ENCODE results near the gene RPL10.
"Not testable (repeated sequence)": the region's sequence is repeated elsewhere in the genome, so short reads cannot be mapped to it uniquely, and the experiment has no call there.

- TF ChIP-seq CTCF, POLR2A (IDR thresholded peaks at IDR 0.05): not testable (repeated sequence)
Observed at GRCh38 chrX:154388649-154389048, 9.5 kb upstream of the RPL10 start.

Data from heart left ventricle (tissue), 13 donors.